Panc1 (cell line): ENCODE data around the gene ADAM12. TPM values are rescaled to one million over a fixed set of nuclear protein-coding genes. Genes with fewer than 3 reads are reported as not detected.

Source experiments
- ATAC-seq: fragments of 200-7000 bp; cut with Tn5 transposase; 2 replicates; pipeline ENCODE4 v1.9.1; 2020; ENCODE audit warnings: mild to moderate bottlenecking, moderate library complexity
- BruUV-seq: library from RNA; stranded (reverse); fragments of 400-500 nt; replicated peaks from 2 replicates; lab custom pipeline; 2021; lab: Mats Ljungman, UMichigan
- CTCF ChIA-PET: fragments of 300-600 bp; sonication (Branson Sonifier 250); formaldehyde crosslinking; loops from one replicate; lab custom pipeline; 2022; ENCODE audit warnings: antibody characterized with exemption; lab: Charles Lee
- POLR2A ChIA-PET: fragments of 300-600 bp; sonication (Branson Sonifier 250); formaldehyde crosslinking; loops from one replicate; lab custom pipeline; 2022; ENCODE audit warnings: antibody characterized with exemption; lab: Charles Lee
- DNase-seq: peaks from one replicate; pipeline ENCODE4 v3.0.0-alpha.2; 2010; ENCODE audit warnings: low read depth, low spot score
- H3K27ac ChIP-seq: 2 replicates; pipeline ENCODE4 v1.5.1; 2011; ENCODE audit warnings: mild to moderate bottlenecking, low read length, inconsistent platforms
- H3K27me3 ChIP-seq: fragments of 200-500 bp; sonication (Bioruptor generic); 2 replicates; pipeline ENCODE4 v1.6.0; 2014; ENCODE audit warnings: low read length, inconsistent platforms; ENCODE audit not compliant: control insufficient read depth, insufficient read depth
- H3K36me3 ChIP-seq: fragments of 200-500 bp; sonication (Bioruptor generic); 2 replicates; pipeline ENCODE4 v1.5.1; 2014; ENCODE audit warnings: inconsistent platforms, mild to moderate bottlenecking, low read length, moderate library complexity; ENCODE audit not compliant: control insufficient read depth, insufficient read depth
- H3K4me1 ChIP-seq: 2 replicates; pipeline ENCODE4 v1.5.1; 2011; ENCODE audit warnings: inconsistent platforms, mild to moderate bottlenecking, low read length, moderate library complexity; ENCODE audit not compliant: control insufficient read depth, insufficient read depth
- H3K4me3 ChIP-seq, 2 experiments: 2 replicates each; pipeline ENCODE4 v1.5.1; 2011 to 2012; ENCODE audit warnings: low read depth in 2 of 2, low read length in 2 of 2, mild to moderate bottlenecking in 2 of 2, inconsistent platforms in 1 of 2, moderate library complexity in 1 of 2
- H3K9me3 ChIP-seq: fragments of 200-500 bp; sonication (Bioruptor generic); 2 replicates; pipeline ENCODE4 v1.5.1; 2014; ENCODE audit warnings: low read depth, mild to moderate bottlenecking, inconsistent platforms, low read length, moderate library complexity; ENCODE audit not compliant: control insufficient read depth, insufficient read depth
- POLR2AphosphoS5 ChIP-seq: IDR thresholded peaks from 2 replicates; pipeline ENCODE4 v1.6.1; 2012; ENCODE audit warnings: mild to moderate bottlenecking, low read depth, low read length, moderate library complexity
- SIN3A ChIP-seq: IDR thresholded peaks from 2 replicates; pipeline ENCODE4 v1.6.1; 2012; ENCODE audit warnings: low read depth, mild to moderate bottlenecking, low read length, moderate library complexity, borderline replicate concordance; ENCODE audit not compliant: insufficient read depth
- TCF7L2 ChIP-seq: IDR thresholded peaks from 2 replicates; pipeline ENCODE4 v1.6.1; 2011; ENCODE audit warnings: mild to moderate bottlenecking, low read depth, low read length, inconsistent platforms
- in situ Hi-C: cut with HindIII; loops from 2 replicates; pipeline ENCODE4 v1.10.0; 2016; ENCODE audit warnings: low sequenced_read_pairs, low pct_unique_long_range_greater_than_20kb
- intact Hi-C: fragments of 100-400 bp; cut with micrococcal nuclease; formaldehyde crosslinking; loops from one replicate; pipeline ENCODE4 v1.10.0; 2022; ENCODE audit not compliant: unreplicated experiment
- total RNA-seq: library from RNA; stranded (reverse); gene quantifications from one replicate; pipeline ENCODE4 v1.2.1, GENCODE V29; 2021; ENCODE audit not compliant: unreplicated experiment
- TF ChIP-seq, protein P1 (sequence below): fragments of 450-650 bp; IDR thresholded peaks from 2 replicates; pipeline ENCODE4 v1.5.1; 2017; ENCODE audit warnings: mild to moderate bottlenecking
- TF ChIP-seq, protein P2 (sequence below), 2 experiments: IDR thresholded peaks; 2 replicates each; pipeline ENCODE4 v1.6.1; 2011 to 2012; ENCODE audit warnings: low read depth in 2 of 2, control low read depth in 1 of 2, low read length in 1 of 2, mild to moderate bottlenecking in 1 of 2, moderate library complexity in 1 of 2; ENCODE audit not compliant: insufficient read depth in 1 of 2

ADAM12 gene
- total RNA-seq, 1 experiment from 2014 or later, result 0.10 TPM

GRCh38 chr10:126014309-126014708 lies 374.0 kb downstream of the ADAM12 start:
- H3K27me3 ChIP-seq, result no peaks in the 10 kb centered on the region
- ATAC-seq (peak; percentile 60), DNase-seq (no peak)
- H3K4me1 ChIP-seq, result peaks cover 14% of the 10 kb centered on the region
- CTCF ChIA-PET, result no interaction called here
- H3K9me3 ChIP-seq, result peaks cover 5% of the 10 kb centered on the region; the same call in 1 of the 2 replicates
- no peak overlapping the region for H3K4me3 ChIP-seq
- TF ChIP-seq, protein P1, sequence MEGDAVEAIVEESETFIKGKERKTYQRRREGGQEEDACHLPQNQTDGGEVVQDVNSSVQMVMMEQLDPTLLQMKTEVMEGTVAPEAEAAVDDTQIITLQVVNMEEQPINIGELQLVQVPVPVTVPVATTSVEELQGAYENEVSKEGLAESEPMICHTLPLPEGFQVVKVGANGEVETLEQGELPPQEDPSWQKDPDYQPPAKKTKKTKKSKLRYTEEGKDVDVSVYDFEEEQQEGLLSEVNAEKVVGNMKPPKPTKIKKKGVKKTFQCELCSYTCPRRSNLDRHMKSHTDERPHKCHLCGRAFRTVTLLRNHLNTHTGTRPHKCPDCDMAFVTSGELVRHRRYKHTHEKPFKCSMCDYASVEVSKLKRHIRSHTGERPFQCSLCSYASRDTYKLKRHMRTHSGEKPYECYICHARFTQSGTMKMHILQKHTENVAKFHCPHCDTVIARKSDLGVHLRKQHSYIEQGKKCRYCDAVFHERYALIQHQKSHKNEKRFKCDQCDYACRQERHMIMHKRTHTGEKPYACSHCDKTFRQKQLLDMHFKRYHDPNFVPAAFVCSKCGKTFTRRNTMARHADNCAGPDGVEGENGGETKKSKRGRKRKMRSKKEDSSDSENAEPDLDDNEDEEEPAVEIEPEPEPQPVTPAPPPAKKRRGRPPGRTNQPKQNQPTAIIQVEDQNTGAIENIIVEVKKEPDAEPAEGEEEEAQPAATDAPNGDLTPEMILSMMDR, result peak; percentile 54
- TF ChIP-seq POLR2AphosphoS5, result no peak
- BruUV-seq, result no TSS peak
- no peaks in the 10 kb centered on the region; the same call in 1 of the 2 replicates for H3K36me3 ChIP-seq
- H3K27ac ChIP-seq, result no peak overlapping the region; the same call in 1 of the 2 replicates
- intact Hi-C loops (no loop called here), in situ Hi-C loops (no loop called here)
- POLR2A ChIA-PET, result interaction anchor here (0.6 kb wide), 1 partner anchor 1132 kb away, joined by 3 read pairs; no protein-coding TSS in a partner anchor

- intact Hi-C loops (no loop called here), in situ Hi-C loops (no loop called here)
- DNase-seq (peak; percentile 43), ATAC-seq (peak; percentile 93)
- H3K36me3 ChIP-seq, result no peaks in the 10 kb centered on the region; the same call in 1 of the 2 replicates
- no peak overlapping the region for H3K4me3 ChIP-seq
- BruUV-seq, result no TSS peak
- CTCF ChIA-PET, result no interaction called here
- H3K27ac ChIP-seq, result peak overlapping the region; percentile 68
- H3K9me3 ChIP-seq, result peaks cover 5% of the 10 kb centered on the region; the same call in 1 of the 2 replicates
- H3K4me1 ChIP-seq, result peaks cover 14% of the 10 kb centered on the region
- TF ChIP-seq, protein P1, result peak; percentile 78
- no peak for TF ChIP-seq TCF7L2
- H3K27me3 ChIP-seq, result no peaks in the 10 kb centered on the region
- POLR2A ChIA-PET, result no interaction called here
These were observed 374.6 kb downstream of the ADAM12 start for GRCh38 chr10:126013489-126014281.

DNA sequence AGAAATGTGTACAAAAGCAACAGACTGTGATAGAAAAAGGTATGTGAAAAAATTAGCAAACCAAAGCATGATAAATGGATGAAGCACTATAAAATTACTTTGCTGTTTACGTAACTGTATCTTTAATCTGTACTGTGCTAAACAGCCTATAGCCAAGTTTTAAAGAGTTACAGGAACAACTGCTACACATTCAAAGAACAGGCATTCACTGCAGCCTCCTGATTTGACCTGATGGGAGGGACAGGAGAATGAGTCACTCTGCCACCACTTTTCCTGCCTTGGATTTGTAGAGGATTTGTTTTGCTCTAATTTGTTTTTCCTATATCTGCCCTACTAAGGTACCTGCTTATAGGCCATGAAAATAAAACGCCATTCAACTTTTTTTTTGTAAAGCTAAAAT lies 375.8 kb downstream of the ADAM12 start:
- Histone ChIP-seq H3K27ac (no peak overlapping the region; the same call in 1 of the 2 replicates), H3K4me3 (no peak overlapping the region), H3K36me3 (no peaks in the 10 kb centered on the region; the same call in 1 of the 2 replicates), H3K4me1 (peaks cover 14% of the 10 kb centered on the region), H3K27me3 (no peaks in the 10 kb centered on the region), H3K9me3 (peaks cover 5% of the 10 kb centered on the region; the same call in 1 of the 2 replicates)
- POLR2A ChIA-PET, result no interaction called here
- no peak for TF ChIP-seq POLR2AphosphoS5
- no peak for TF ChIP-seq SIN3A
- TF ChIP-seq TCF7L2, result no peak
- TF ChIP-seq, protein P2, sequence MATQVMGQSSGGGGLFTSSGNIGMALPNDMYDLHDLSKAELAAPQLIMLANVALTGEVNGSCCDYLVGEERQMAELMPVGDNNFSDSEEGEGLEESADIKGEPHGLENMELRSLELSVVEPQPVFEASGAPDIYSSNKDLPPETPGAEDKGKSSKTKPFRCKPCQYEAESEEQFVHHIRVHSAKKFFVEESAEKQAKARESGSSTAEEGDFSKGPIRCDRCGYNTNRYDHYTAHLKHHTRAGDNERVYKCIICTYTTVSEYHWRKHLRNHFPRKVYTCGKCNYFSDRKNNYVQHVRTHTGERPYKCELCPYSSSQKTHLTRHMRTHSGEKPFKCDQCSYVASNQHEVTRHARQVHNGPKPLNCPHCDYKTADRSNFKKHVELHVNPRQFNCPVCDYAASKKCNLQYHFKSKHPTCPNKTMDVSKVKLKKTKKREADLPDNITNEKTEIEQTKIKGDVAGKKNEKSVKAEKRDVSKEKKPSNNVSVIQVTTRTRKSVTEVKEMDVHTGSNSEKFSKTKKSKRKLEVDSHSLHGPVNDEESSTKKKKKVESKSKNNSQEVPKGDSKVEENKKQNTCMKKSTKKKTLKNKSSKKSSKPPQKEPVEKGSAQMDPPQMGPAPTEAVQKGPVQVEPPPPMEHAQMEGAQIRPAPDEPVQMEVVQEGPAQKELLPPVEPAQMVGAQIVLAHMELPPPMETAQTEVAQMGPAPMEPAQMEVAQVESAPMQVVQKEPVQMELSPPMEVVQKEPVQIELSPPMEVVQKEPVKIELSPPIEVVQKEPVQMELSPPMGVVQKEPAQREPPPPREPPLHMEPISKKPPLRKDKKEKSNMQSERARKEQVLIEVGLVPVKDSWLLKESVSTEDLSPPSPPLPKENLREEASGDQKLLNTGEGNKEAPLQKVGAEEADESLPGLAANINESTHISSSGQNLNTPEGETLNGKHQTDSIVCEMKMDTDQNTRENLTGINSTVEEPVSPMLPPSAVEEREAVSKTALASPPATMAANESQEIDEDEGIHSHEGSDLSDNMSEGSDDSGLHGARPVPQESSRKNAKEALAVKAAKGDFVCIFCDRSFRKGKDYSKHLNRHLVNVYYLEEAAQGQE (IDR thresholded peaks at IDR 0.05; ENCODE audit: insufficient read depth in 1 of 2, low read depth in 2 of 2, low read length in 1 of 2), result no peak
- TF ChIP-seq, protein P1, result no peak
- TSS peak; percentile 7 for BruUV-seq
- no peak for ATAC-seq
- in situ Hi-C loops, result no loop called here
- intact Hi-C loops, result no loop called here
- no peak for DNase-seq
- CTCF ChIA-PET, result no interaction called here
